HG02571 (cell line): ENCODE measurements around the gene FRMD5.
"Not testable (repeated sequence)": the region's sequence is repeated elsewhere in the genome, so short reads cannot be mapped to it uniquely, and the experiment has no call there.

Experiments
- ATAC-seq: cut with Tn5 transposase; IDR thresholded peaks from one replicate; pipeline ENCODE4 v1.9.1; 2021; ENCODE audit warnings: mild to moderate bottlenecking, moderate library complexity; ENCODE audit not compliant: unreplicated experiment

FRMD5 gene

GRCh38 chr15:44195151-44195740 is at the start of gene FRMD5:
Gene FRMD5 (minus strand): TSS chr15:44195271.
- peak; percentile 97 for ATAC-seq

GRCh38 chr15:44243829-44244228 is 48.8 kb upstream of the FRMD5 start:
- ATAC-seq, result no peak

GRCh38 chr15:44243141-44243540 is 48.1 kb upstream of the FRMD5 start:
- no peak for ATAC-seq

- ATAC-seq, result no peak
Observed at GRCh38 chr15:44231842-44232241, 36.8 kb upstream of the FRMD5 start.

- not testable (repeated sequence) for ATAC-seq
Observed at GRCh38 chr15:44229301-44229700, 34.2 kb upstream of the FRMD5 start.

GRCh38 chr15:44227584-44227983 is 32.5 kb upstream of the FRMD5 start:
- ATAC-seq, result no peak

- not testable (repeated sequence) for ATAC-seq
Observed at GRCh38 chr15:44227001-44227400, 31.9 kb upstream of the FRMD5 start.

GRCh38 chr15:44222478-44222877 is 27.4 kb upstream of the FRMD5 start:
- no peak for ATAC-seq

- no peak for ATAC-seq
Observed at GRCh38 chr15:44219073-44219472, 24.0 kb upstream of the FRMD5 start.

GRCh38 chr15:44216958-44217357 is 21.9 kb upstream of the FRMD5 start:
- ATAC-seq, result no peak

GRCh38 chr15:44215594-44215993 is 20.5 kb upstream of the FRMD5 start:
- no peak for ATAC-seq

- no peak for ATAC-seq
Observed at GRCh38 chr15:44208956-44209355, 13.9 kb upstream of the FRMD5 start.

GRCh38 chr15:44207643-44208042 is 12.6 kb upstream of the FRMD5 start:
- no peak for ATAC-seq

GRCh38 chr15:44199393-44199792 is 4.3 kb upstream of the FRMD5 start:
- no peak for ATAC-seq

GRCh38 chr15:44194323-44195150 is 534 bp downstream of the FRMD5 start:
- ATAC-seq, result peak; percentile 19

- no peak for ATAC-seq
Observed at GRCh38 chr15:44193651-44194322, 1.3 kb downstream of the FRMD5 start.

- no peak for ATAC-seq
Observed at GRCh38 chr15:44188795-44189194, 6.3 kb downstream of the FRMD5 start.

GRCh38 chr15:44186705-44187104 is 8.4 kb downstream of the FRMD5 start:
- ATAC-seq, result no peak

- ATAC-seq, result no peak
Observed at GRCh38 chr15:44183363-44183762, 11.7 kb downstream of the FRMD5 start.

- ATAC-seq, result no peak
Observed at GRCh38 chr15:44181410-44181809, 13.7 kb downstream of the FRMD5 start.

GRCh38 chr15:44177139-44177538 is 17.9 kb downstream of the FRMD5 start:
- no peak for ATAC-seq

- no peak for ATAC-seq
Observed at GRCh38 chr15:44173813-44174212, 21.3 kb downstream of the FRMD5 start.
